K562 (cell line): Measurements from ENCODE around the gene PRKAA1. TPM values are rescaled to one million over a fixed set of nuclear protein-coding genes. Genes with fewer than 3 reads are reported as not detected.

ENCODE experiments used
- CBFA2T2 ChIP-seq: fragments of 450-650 bp; conservative IDR thresholded peaks from 2 replicates; pipeline ENCODE4 v1.6.1; 2017; ENCODE audit warnings: mild to moderate bottlenecking
- CBX8 ChIP-seq: fragments of 200-600 bp; sonication (generic); IDR thresholded peaks from 2 replicates; pipeline ENCODE4 v1.6.1; 2012; ENCODE audit warnings: borderline replicate concordance, mixed run types, low read depth, mild to moderate bottlenecking, moderate library complexity, mixed read lengths, low read length, control low read depth, inconsistent platforms; ENCODE audit not compliant: poor library complexity, severe bottlenecking; ENCODE audit errors: extremely low read depth
- CREB3L1 ChIP-seq: fragments of 450-650 bp; IDR thresholded peaks from 2 replicates; pipeline ENCODE4 v1.6.1; 2014; ENCODE audit warnings: low read depth, mild to moderate bottlenecking, moderate library complexity, borderline replicate concordance
- MAZ ChIP-seq, 2 experiments: fragments of 450-650 bp in 1 of 2; sonication (generic) in 1 of 2; formaldehyde crosslinking; IDR thresholded peaks in 1 of 2; conservative IDR thresholded peaks in 1 of 2; 2 replicates each; pipeline versions ENCODE4 v1.4.0 to v1.5.0; 2020; ENCODE audit warnings: mild to moderate bottlenecking in 1 of 2, missing genetic modification reagents in 1 of 2
- MLX ChIP-seq, 2 experiments: fragments of 450-650 bp in 1 of 2; sonication (generic) in 1 of 2; formaldehyde crosslinking; conservative IDR thresholded peaks; 2 replicates each; pipeline versions ENCODE4 v1.4.0 to v1.8.1; 2020 to 2022; ENCODE audit warnings: mild to moderate bottlenecking in 1 of 2, missing genetic modification reagents in 1 of 2
- NCOA2 ChIP-seq, 2 experiments: fragments of 450-650 bp; IDR thresholded peaks; 2 replicates each; pipeline ENCODE4 v1.6.1; 2018; ENCODE audit warnings: mild to moderate bottlenecking in 2 of 2, moderate library complexity in 1 of 2; ENCODE audit not compliant: partially characterized antibody in 2 of 2
- PRPF4 ChIP-seq: fragments of 200-400 bp; formaldehyde crosslinking; IDR thresholded peaks from one replicate; pipeline ENCODE4 v1.6.1; 2017; ENCODE audit warnings: low read length, low read depth, mild to moderate bottlenecking; ENCODE audit not compliant: insufficient read depth, poor library complexity, severe bottlenecking
- RB1 ChIP-seq: fragments of 450-650 bp; IDR thresholded peaks from 2 replicates; pipeline ENCODE4 v1.6.1; 2017; ENCODE audit warnings: low read depth, mild to moderate bottlenecking
- RERE ChIP-seq: sonication (generic); formaldehyde crosslinking; IDR thresholded peaks from 2 replicates; pipeline ENCODE4 v1.8.0; 2023; ENCODE audit warnings: missing genetic modification reagents, mild to moderate bottlenecking, borderline replicate concordance
- SAP30 ChIP-seq: fragments of 200-600 bp; sonication (generic); IDR thresholded peaks from 2 replicates; pipeline ENCODE4 v1.6.1; 2012; ENCODE audit warnings: borderline replicate concordance, low read depth, mild to moderate bottlenecking, moderate library complexity, low read length, control low read depth, inconsistent platforms; ENCODE audit not compliant: insufficient read depth, poor library complexity, severe bottlenecking
- SIX5 ChIP-seq, 2 experiments: IDR thresholded peaks; 2 replicates each; pipeline ENCODE4 v1.6.1; 2011; ENCODE audit warnings: low read length in 2 of 2, borderline replicate concordance in 1 of 2, low read depth in 1 of 2, mild to moderate bottlenecking in 1 of 2, moderate library complexity in 1 of 2; ENCODE audit not compliant: insufficient read depth in 1 of 2
- TCF7 ChIP-seq: sonication (generic); IDR thresholded peaks from 2 replicates; pipeline ENCODE4 v1.6.1; 2016; ENCODE audit warnings: antibody characterized with exemption, borderline replicate concordance
- THRA ChIP-seq: fragments of 450-650 bp; IDR thresholded peaks from 2 replicates; pipeline ENCODE4 v1.6.1; 2017; ENCODE audit warnings: mild to moderate bottlenecking, moderate library complexity
- ZNF583 ChIP-seq: fragments of 250-450 bp; sonication (Bioruptor Pico); IDR thresholded peaks from 2 replicates; pipeline ENCODE4 v1.4.0; 2020
- ZNF707 ChIP-seq: fragments of 250-450 bp; sonication (Bioruptor Pico); conservative IDR thresholded peaks from 2 replicates; pipeline ENCODE4 v1.8.0; 2022; ENCODE audit warnings: inconsistent platforms, mild to moderate bottlenecking, moderate library complexity
- polyA plus RNA-seq, 8 experiments: library from polyadenylated mRNA; depleted of rRNA in 4 of 8; stranded (reverse) in 5 of 8; unstranded in 3 of 8; fragments of >200 nt; fragmentation: Nextera tagmentation in 2 of 8; fragmentation: Illumina TruSeq in 1 of 8; extraction: Ambion mirVana in 2 of 8; extraction: Trizol in 1 of 8; gene quantifications; 2 replicates each; pipeline versions ENCODE4 v1.2.1 to v1.2.3, GENCODE V29; 2011 to 2014; ENCODE audit warnings: inconsistent platforms in 1 of 8, missing spikeins in 1 of 8
- total RNA-seq, 7 experiments: library from RNA; depleted of rRNA in 6 of 7; stranded (reverse); fragments of >200 nt in 6 of 7; fragmentation: Illumina TruSeq in 2 of 7; extraction: Trizol in 2 of 7; gene quantifications; 2 replicates each; pipeline versions ENCODE4 v1.2.1 to v1.2.3, GENCODE V29; 2011 to 2021; ENCODE audit warnings: low replicate concordance in 1 of 7

The PRKAA1 gene
- total and polyA plus RNA-seq, 9 of the 15 experiments (the other 6 are each of a cell fraction or from before 2014, with no cell fraction given): 24.5 to 84.0 (median 51.4) TPM

- TF ChIP-seq ZNF583 (CRISPR knock-in tag): no peak
- TF ChIP-seq SAP30: no peak
- peak; percentile 78; the same call in 1 of the 2 replicates for TF ChIP-seq CREB3L1
- TF ChIP-seq MAZ (CRISPR knock-in tag; conservative IDR thresholded peaks at IDR 0.05 in 1 of 2, IDR thresholded peaks at IDR 0.05 in 1 of 2): peak; percentile 43 to 66; a peak in 2 of 4 replicates
- peak; percentile 90 for TF ChIP-seq CBFA2T2
- TF ChIP-seq RERE: no peak
- TF ChIP-seq ZNF707 (CRISPR knock-in tag): no peak
- TF ChIP-seq NCOA2 (IDR thresholded peaks at IDR 0.05; ENCODE audit: partially characterized antibody in 2 of 2): peak; percentile 57 to 73
- no peak for TF ChIP-seq THRA
- TF ChIP-seq MLX (CRISPR knock-in tag; conservative IDR thresholded peaks at IDR 0.05): no peak
- TF ChIP-seq RB1: 0 out of 2 replicates have a peak, but pooled peaks have one; percentile 45
- no peak; the same call in 1 of the 2 replicates for TF ChIP-seq TCF7
- TF ChIP-seq CBX8: no peak
- no peak for TF ChIP-seq PRPF4
- TF ChIP-seq SIX5 (IDR thresholded peaks at IDR 0.05; ENCODE audit: borderline replicate concordance in 1 of 2, insufficient read depth in 1 of 2, low read depth in 1 of 2, low read length in 2 of 2): no peak
Measured at GRCh38 chr5:40801771-40802562, 3.8 kb upstream of the PRKAA1 start (continued).
